ENCODE data around the gene TUBA4B. TPM values are rescaled to one million over a fixed set of nuclear protein-coding genes. Genes with fewer than 3 reads are reported as not detected.
"Not testable (repeated sequence)": the region's sequence is repeated elsewhere in the genome, so short reads cannot be mapped to it uniquely, and the experiment has no call there.

The TUBA4B gene
- total RNA-seq, 1 experiment from 2014 or later, result not detected

- no peak for DNase-seq (ENCODE audit: low spot score)
- in situ Hi-C loops (cut with HindIII; ENCODE audit: low sequenced_read_pairs), result no loop called here
Measured at GRCh38 chr2:219245899-219246230, 7.2 kb upstream of the TUBA4B start.

GRCh38 chr2:219246559-219246958 lies 6.5 kb upstream of the TUBA4B start:
- in situ Hi-C loops (cut with HindIII; ENCODE audit: low sequenced_read_pairs), result no loop called here
- DNase-seq (ENCODE audit: low spot score), result no peak

- in situ Hi-C loops (cut with HindIII; ENCODE audit: low sequenced_read_pairs), result no loop called here
- no peak for DNase-seq (ENCODE audit: low spot score)
Measured at GRCh38 chr2:219247678-219248642, 5.1 kb upstream of the TUBA4B start.

GRCh38 chr2:219248845-219249202 lies 4.2 kb upstream of the TUBA4B start:
- in situ Hi-C loops (cut with HindIII; ENCODE audit: low sequenced_read_pairs), result no loop called here
- no peak for DNase-seq (ENCODE audit: low spot score)

- in situ Hi-C loops (cut with HindIII; ENCODE audit: low sequenced_read_pairs), result no loop called here
- peak; percentile 33 for DNase-seq (ENCODE audit: low spot score)
Measured at GRCh38 chr2:219249203-219249980, 3.7 kb upstream of the TUBA4B start.

- DNase-seq (ENCODE audit: low spot score), result no peak
- in situ Hi-C loops (cut with HindIII; ENCODE audit: low sequenced_read_pairs), result no loop called here
Measured at GRCh38 chr2:219250049-219250781, 2.8 kb upstream of the TUBA4B start.

- no peak for DNase-seq (ENCODE audit: low spot score)
- in situ Hi-C loops (cut with HindIII; ENCODE audit: low sequenced_read_pairs), result no loop called here
Measured at GRCh38 chr2:219251656-219252055, 1.4 kb upstream of the TUBA4B start.

- peak; percentile 57 for DNase-seq (ENCODE audit: low spot score)
- in situ Hi-C loops (cut with HindIII; ENCODE audit: low sequenced_read_pairs), result no loop called here
Measured at GRCh38 chr2:219252084-219252483, 959 bp upstream of the TUBA4B start.

- in situ Hi-C loops (cut with HindIII; ENCODE audit: low sequenced_read_pairs), result no loop called here
- peak; percentile 59 for DNase-seq (ENCODE audit: low spot score)
Measured at GRCh38 chr2:219252570-219252899, 508 bp upstream of the TUBA4B start.

- DNase-seq (ENCODE audit: low spot score), result peak; percentile 91
- in situ Hi-C loops (cut with HindIII; ENCODE audit: low sequenced_read_pairs), result no loop called here
Measured at GRCh38 chr2:219253753-219254589, 928 bp downstream of the TUBA4B start, which contains the start of gene TUBA4A. Gene TUBA4A, minus strand, starts transcription at chr2:219253918. Its CDS starts 60 bp downstream, at chr2:219253858.

GRCh38 chr2:219254590-219255201 lies 1.7 kb downstream of the TUBA4B start:
- in situ Hi-C loops (cut with HindIII; ENCODE audit: low sequenced_read_pairs), result no loop called here
- peak; percentile 24 for DNase-seq (ENCODE audit: low spot score)

- DNase-seq (ENCODE audit: low spot score); in situ Hi-C loops (cut with HindIII; ENCODE audit: low sequenced_read_pairs): not testable (repeated sequence)
Measured at GRCh38 chr2:219258942-219259341, 5.9 kb downstream of the TUBA4B start.

GRCh38 chr2:219261024-219261855 lies 8.2 kb downstream of the TUBA4B start:
- in situ Hi-C loops (cut with HindIII; ENCODE audit: low sequenced_read_pairs), result no loop called here
- no peak for DNase-seq (ENCODE audit: low spot score)

GRCh38 chr2:219266232-219266631 lies 13.2 kb downstream of the TUBA4B start:
- in situ Hi-C loops (cut with HindIII; ENCODE audit: low sequenced_read_pairs), result no loop called here
- no peak for DNase-seq (ENCODE audit: low spot score)

GRCh38 chr2:219266886-219267285 lies 13.8 kb downstream of the TUBA4B start:
- in situ Hi-C loops (cut with HindIII; ENCODE audit: low sequenced_read_pairs), result no loop called here
- DNase-seq (ENCODE audit: low spot score), result no peak

GRCh38 chr2:219268294-219268693 lies 15.3 kb downstream of the TUBA4B start:
- no peak for DNase-seq (ENCODE audit: low spot score)
- in situ Hi-C loops (cut with HindIII; ENCODE audit: low sequenced_read_pairs), result no loop called here

- in situ Hi-C loops (cut with HindIII; ENCODE audit: low sequenced_read_pairs), result no loop called here
- no peak for DNase-seq (ENCODE audit: low spot score)
Measured at GRCh38 chr2:219269362-219270054, 16.5 kb downstream of the TUBA4B start.

All from G401 (cell line).